Suprapubic skin (tissue), 4 donors: ENCODE data around the gene PRR13.

ENCODE experiments used
- EP300 ChIP-seq: sonication (generic); formaldehyde crosslinking; IDR thresholded peaks from one replicate; pipeline ENCODE4 v1.6.1; 2017; ENCODE audit warnings: antibody characterized with exemption
- POLR2A ChIP-seq, 2 donors: fragments of 450-650 bp; IDR thresholded peaks; one replicate each; pipeline ENCODE4 v1.6.1; 2017; ENCODE audit warnings: antibody characterized with exemption in 2 of 2, mild to moderate bottlenecking in 2 of 2, moderate library complexity in 2 of 2
- POLR2AphosphoS5 ChIP-seq, 3 donors: sonication (generic); formaldehyde crosslinking; IDR thresholded peaks; one replicate each; pipeline ENCODE4 v1.6.1; 2017; ENCODE audit warnings: antibody characterized with exemption in 3 of 3
- TF ChIP-seq, protein P1 (sequence below), 2 donors: fragments of 200-600 bp in 1 of 2; fragments of 450-650 bp in 1 of 2; sonication (generic) in 1 of 2; IDR thresholded peaks; one replicate each; pipeline ENCODE4 v1.5.1; 2016 to 2019; ENCODE audit warnings: antibody characterized with exemption in 2 of 2, mild to moderate bottlenecking in 1 of 2, moderate library complexity in 1 of 2

DNA sequence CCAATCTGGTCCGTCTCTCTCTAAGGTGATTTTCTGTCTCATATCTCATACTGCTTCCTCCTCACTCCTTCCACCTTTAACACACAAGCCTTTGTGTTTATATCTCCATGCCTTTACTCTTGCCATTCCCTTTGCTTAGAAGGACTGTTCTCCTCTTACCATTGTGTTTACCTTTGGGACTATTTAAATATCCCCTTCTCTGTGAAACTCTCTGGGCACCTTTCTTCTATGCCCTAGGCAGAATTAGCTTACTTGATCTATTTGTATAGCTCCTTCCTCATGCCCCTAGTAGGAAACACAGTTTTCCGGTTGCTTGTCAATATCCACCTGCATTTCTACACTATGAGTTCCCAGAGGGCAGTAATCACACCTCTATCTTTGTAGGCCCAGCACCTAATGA lies 21.8 kb upstream of the PRR13 start:
- TF ChIP-seq, protein P1, sequence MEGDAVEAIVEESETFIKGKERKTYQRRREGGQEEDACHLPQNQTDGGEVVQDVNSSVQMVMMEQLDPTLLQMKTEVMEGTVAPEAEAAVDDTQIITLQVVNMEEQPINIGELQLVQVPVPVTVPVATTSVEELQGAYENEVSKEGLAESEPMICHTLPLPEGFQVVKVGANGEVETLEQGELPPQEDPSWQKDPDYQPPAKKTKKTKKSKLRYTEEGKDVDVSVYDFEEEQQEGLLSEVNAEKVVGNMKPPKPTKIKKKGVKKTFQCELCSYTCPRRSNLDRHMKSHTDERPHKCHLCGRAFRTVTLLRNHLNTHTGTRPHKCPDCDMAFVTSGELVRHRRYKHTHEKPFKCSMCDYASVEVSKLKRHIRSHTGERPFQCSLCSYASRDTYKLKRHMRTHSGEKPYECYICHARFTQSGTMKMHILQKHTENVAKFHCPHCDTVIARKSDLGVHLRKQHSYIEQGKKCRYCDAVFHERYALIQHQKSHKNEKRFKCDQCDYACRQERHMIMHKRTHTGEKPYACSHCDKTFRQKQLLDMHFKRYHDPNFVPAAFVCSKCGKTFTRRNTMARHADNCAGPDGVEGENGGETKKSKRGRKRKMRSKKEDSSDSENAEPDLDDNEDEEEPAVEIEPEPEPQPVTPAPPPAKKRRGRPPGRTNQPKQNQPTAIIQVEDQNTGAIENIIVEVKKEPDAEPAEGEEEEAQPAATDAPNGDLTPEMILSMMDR (IDR thresholded peaks at IDR 0.05) = no peak
- TF ChIP-seq POLR2A (IDR thresholded peaks at IDR 0.05) = no peak
- TF ChIP-seq POLR2AphosphoS5 (IDR thresholded peaks at IDR 0.05) = no peak
- TF ChIP-seq EP300 = no peak
